GM12873 (cell line): ENCODE data around the gene MAPRE2.

Experiments
- TF ChIP-seq, protein P1 (sequence below): IDR thresholded peaks from 2 replicates; pipeline ENCODE4 v1.5.1; 2012; ENCODE audit warnings: low read depth, mild to moderate bottlenecking, moderate library complexity, low read length, control low read depth; ENCODE audit not compliant: insufficient read depth; ENCODE audit errors: missing control alignments

Gene MAPRE2

DNA sequence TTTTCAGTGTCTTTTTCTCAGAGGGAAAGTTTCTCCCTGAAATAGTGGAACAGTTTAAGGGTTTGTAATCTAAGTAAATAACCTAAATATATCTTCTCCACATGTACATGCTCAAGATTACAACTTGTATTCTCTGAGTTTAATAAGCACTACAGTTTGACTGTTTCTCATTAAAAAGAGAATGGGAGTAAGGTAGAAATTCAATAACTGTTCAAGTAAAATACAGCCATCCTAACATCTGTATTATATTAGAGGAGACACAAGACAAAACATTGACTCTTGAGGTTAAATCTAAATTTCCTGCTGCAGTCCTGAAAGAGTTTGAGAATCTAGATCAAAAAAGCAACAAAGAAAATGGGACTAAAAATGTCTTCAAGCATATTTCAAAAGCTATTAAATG lies 126.6 kb downstream of the MAPRE2 start:
- TF ChIP-seq, protein P1, sequence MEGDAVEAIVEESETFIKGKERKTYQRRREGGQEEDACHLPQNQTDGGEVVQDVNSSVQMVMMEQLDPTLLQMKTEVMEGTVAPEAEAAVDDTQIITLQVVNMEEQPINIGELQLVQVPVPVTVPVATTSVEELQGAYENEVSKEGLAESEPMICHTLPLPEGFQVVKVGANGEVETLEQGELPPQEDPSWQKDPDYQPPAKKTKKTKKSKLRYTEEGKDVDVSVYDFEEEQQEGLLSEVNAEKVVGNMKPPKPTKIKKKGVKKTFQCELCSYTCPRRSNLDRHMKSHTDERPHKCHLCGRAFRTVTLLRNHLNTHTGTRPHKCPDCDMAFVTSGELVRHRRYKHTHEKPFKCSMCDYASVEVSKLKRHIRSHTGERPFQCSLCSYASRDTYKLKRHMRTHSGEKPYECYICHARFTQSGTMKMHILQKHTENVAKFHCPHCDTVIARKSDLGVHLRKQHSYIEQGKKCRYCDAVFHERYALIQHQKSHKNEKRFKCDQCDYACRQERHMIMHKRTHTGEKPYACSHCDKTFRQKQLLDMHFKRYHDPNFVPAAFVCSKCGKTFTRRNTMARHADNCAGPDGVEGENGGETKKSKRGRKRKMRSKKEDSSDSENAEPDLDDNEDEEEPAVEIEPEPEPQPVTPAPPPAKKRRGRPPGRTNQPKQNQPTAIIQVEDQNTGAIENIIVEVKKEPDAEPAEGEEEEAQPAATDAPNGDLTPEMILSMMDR, result no peak

DNA sequence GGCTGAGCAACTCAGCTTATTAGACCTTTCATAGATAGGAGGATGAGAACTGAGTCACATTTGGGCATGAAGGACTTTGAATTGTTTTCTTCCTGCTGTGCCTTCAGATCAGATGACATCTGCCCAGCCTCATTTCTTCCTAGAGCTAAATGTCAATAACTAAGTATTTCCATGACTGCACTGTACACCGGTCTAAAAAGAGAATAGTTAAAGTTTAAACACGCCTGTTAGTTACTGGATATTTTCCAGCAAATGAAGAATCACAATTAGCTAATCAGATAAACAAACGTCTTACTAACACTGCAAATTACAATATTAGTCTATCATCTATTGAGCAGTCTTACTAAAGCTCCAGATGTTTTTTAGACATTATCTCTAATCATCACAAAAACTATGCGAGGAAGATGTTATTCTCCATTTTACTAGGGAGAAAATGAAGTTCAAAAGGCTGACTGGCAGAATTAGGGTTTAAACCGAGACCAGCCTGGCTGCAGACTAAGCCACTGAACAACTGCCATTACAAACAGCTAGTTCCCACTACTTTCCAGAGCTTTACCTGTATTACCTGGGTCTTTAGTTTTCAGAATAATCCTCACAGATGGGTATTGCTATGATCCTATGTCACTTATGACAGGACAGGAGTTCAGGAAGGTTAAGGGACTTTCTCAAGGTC lies 130.2 kb downstream of the MAPRE2 start:
- TF ChIP-seq, protein P1, result no peak

DNA sequence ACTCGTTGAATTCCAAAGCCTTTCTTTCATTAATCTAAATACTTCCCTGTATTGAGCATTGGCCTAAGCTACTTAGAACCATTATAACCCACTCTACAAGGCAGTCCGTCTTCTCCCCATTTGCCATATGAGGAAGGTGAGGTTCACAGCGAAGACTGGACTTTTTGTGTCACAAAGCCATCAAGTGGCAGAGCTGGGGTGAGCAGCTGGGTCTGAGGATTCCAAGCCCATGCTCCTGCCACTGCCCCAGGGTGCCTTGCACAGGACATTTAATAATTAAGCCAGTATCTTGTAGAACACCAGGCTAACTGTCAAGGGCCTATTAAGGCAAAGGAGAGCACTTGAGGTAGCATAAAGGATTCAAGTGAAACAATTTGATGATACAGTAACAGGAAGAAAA lies 130.8 kb downstream of the MAPRE2 start:
- TF ChIP-seq, protein P1, result no peak

DNA sequence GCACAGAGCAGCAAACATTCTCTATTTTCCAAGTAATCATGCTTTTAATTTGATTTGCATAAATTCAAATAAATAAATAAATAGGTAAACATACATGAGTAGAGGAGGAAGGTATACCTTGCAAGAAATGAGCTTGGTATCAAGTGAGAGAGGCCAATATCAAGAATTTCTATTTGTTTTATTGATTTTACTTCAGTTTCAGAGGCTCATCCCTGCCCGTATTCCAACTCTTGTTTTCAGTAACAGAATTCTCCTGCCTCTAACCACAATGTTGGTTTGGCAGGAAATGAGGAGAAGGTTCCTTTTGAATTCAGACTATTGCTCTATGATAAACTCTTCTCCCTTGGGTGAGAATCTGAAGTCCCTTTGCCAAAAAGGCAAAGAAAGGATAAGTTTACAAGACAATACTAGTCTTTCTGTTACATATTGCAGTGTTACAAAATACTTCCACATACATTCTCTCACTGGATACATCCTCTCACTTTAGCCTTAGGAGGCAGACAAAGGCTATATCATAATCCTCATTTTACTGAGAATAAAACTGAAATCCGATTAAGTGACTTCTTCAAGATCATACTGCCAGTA lies 131.3 kb downstream of the MAPRE2 start:
- TF ChIP-seq, protein P1, result no peak

DNA sequence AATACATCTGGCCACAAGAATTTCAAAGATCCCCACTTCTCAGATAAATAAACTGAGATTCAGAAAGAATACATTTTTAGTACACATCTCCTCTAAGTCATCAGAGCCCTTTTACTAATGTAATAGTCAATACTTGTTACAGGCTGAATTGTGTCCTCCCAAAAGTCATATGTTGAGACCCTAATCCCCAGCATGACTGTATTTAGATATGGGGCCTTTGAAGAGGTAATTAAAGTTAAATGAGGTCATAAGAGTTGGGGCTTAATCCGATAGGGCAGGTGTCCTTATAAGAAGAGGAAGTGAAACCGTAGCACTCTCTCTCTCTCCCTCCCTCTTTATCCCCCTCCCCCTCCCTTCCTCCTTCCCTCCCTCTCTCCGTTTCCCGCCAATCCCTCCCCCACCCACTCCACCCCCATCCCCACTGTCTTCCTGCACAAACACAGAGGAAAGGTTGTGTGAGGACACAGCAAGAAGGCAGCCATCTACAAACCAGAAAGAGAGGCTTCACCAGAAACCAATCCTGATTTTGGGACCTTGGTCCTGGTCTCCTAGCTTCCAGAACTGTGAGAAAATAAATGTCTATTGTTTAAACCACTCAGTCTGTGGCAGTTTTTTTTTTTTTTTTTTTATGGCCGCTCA lies 133.0 kb downstream of the MAPRE2 start:
- TF ChIP-seq, protein P1, result no peak

DNA sequence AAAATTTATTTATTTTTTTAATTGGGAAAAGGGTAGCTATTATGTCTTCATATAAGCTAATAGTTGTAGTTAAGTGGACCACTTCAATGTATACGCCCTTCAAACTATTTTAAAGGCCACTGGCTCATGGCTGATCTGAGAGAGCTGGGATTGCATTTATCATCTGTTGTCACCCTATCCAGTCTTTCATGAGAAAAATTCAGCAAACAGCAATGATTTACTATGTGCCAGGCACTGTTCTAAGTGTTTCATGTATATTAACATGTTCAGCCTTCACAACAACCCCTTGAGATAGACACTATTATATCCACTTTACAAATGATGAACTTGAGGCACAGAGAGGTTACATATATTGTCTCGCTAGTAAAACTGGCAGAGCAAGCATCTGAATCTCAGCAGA lies 133.5 kb downstream of the MAPRE2 start:
- TF ChIP-seq, protein P1, result no peak

DNA sequence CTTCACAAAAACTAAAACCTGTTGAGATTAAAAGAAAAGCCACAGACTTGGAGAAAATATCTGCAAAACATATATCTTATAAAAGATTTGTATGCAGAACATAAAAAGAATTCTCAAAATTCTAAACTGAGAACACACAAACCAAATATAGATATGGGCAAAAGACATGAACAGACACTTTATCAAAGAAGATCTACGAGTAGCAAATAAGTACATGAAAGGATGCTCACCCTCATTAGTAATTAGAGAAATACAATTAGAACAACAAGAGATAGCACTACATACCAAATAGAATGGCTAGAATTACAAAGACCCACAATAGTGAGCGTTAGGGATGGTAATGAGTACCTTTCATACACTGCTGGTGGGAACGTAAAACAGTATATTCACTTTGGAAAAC lies 135.7 kb downstream of the MAPRE2 start:
- TF ChIP-seq, protein P1, result no peak
